MM.1S (cell line): Measurements from ENCODE around the gene ATE1.

Experiments
- DNase-seq: peaks from one replicate; pipeline ENCODE4 v3.0.0-alpha.2; 2015
- H2AFZ ChIP-seq: fragments of 300-600 bp; sonication (generic); 2 replicates; pipeline ENCODE4 v1.6.0; 2016; ENCODE audit warnings: antibody characterized with exemption, low read length
- H3F3A ChIP-seq: fragments of 300-600 bp; sonication (generic); 2 replicates; pipeline ENCODE4 v1.6.1; 2016; ENCODE audit warnings: mild to moderate bottlenecking, antibody characterized with exemption, low read length, moderate library complexity, mixed read lengths; ENCODE audit not compliant: insufficient read depth
- H3K27ac ChIP-seq: fragments of 300-600 bp; sonication (generic); 2 replicates; pipeline ENCODE4 v1.5.1; 2016; ENCODE audit warnings: mild to moderate bottlenecking, low read length
- H3K27me3 ChIP-seq: fragments of 300-600 bp; sonication (generic); replicated peaks from 2 replicates; pipeline ENCODE4 v1.6.0; 2016; ENCODE audit warnings: low read length; ENCODE audit not compliant: insufficient read depth
- H3K36me3 ChIP-seq: fragments of 300-600 bp; sonication (generic); replicated peaks from 2 replicates; pipeline ENCODE4 v1.6.1; 2016; ENCODE audit warnings: mild to moderate bottlenecking, low read length, mixed read lengths; ENCODE audit not compliant: insufficient read depth
- H3K4me1 ChIP-seq: fragments of 300-600 bp; sonication (generic); 2 replicates; pipeline ENCODE4 v1.6.1; 2016; ENCODE audit warnings: low read length, mixed read lengths
- H3K4me2 ChIP-seq: fragments of 300-600 bp; sonication (generic); 2 replicates; pipeline ENCODE4 v1.6.0; 2016; ENCODE audit warnings: low read depth, low read length
- H3K4me3 ChIP-seq: fragments of 300-600 bp; sonication (generic); 2 replicates; pipeline ENCODE4 v1.5.1; 2016; ENCODE audit warnings: low read length, mixed read lengths
- H3K79me2 ChIP-seq: fragments of 300-600 bp; sonication (generic); 2 replicates; pipeline ENCODE4 v1.6.1; 2016; ENCODE audit warnings: mixed run types, low read length, mixed read lengths
- H3K9ac ChIP-seq: fragments of 300-600 bp; sonication (generic); 2 replicates; pipeline ENCODE4 v1.6.1; 2016; ENCODE audit warnings: low read length, mixed read lengths
- H3K9me2 ChIP-seq: fragments of 300-600 bp; sonication (generic); replicated peaks from 2 replicates; pipeline ENCODE4 v1.6.1; 2016; ENCODE audit warnings: mild to moderate bottlenecking, low read length, mixed read lengths; ENCODE audit not compliant: insufficient read depth
- H3K9me3 ChIP-seq: fragments of 300-600 bp; sonication (generic); replicated peaks from 2 replicates; pipeline ENCODE4 v1.6.1; 2016; ENCODE audit warnings: mild to moderate bottlenecking, low read length, mixed read lengths; ENCODE audit not compliant: insufficient read depth
- H4K20me1 ChIP-seq: fragments of 300-600 bp; sonication (generic); 2 replicates; pipeline ENCODE4 v1.6.1; 2016; ENCODE audit warnings: mild to moderate bottlenecking, low read length, moderate library complexity, mixed read lengths; ENCODE audit not compliant: insufficient read depth
- CTCF ChIP-seq: fragments of 300-600 bp; sonication (generic); IDR thresholded peaks from 2 replicates; pipeline ENCODE4 v1.5.1; 2016; ENCODE audit warnings: antibody characterized with exemption, low read length, mixed read lengths
- EZH2 ChIP-seq: fragments of 300-600 bp; sonication (generic); optimal IDR thresholded peaks from 2 replicates; pipeline ENCODE3; 2017; ENCODE audit warnings: low read depth, mild to moderate bottlenecking, antibody characterized with exemption, low read length, mixed read lengths
- EZH2phosphoT487 ChIP-seq: fragments of 300-600 bp; sonication (generic); IDR thresholded peaks from 2 replicates; pipeline ENCODE4 v1.6.1; 2018; ENCODE audit warnings: antibody characterized with exemption, low read length

Gene ATE1

GRCh38 chr10:121822180-121822579 lies 105.7 kb downstream of the ATE1 start:
- Histone ChIP-seq H3K4me1 (peaks cover 6% of the 10 kb centered on the region), H3K4me2 (no peak overlapping the region), H3K36me3 (no peaks in the 10 kb centered on the region), H3K9me3 (no peaks in the 10 kb centered on the region), H2AFZ (no peak overlapping the region), H3K27me3 (no peaks in the 10 kb centered on the region), H3K27ac (no peak overlapping the region), H4K20me1 (no peaks in the 10 kb centered on the region), H3K4me3 (no peak overlapping the region), H3K9ac (no peak overlapping the region), H3F3A (no peaks in the 10 kb centered on the region), H3K79me2 (no peaks in the 10 kb centered on the region), H3K9me2 (no peaks in the 10 kb centered on the region)
- TF ChIP-seq EZH2 = no peak
- no peak for DNase-seq

GRCh38 chr10:121819049-121819448 lies 108.8 kb downstream of the ATE1 start:
- H4K20me1 ChIP-seq = no peaks in the 10 kb centered on the region
- no peak overlapping the region for H2AFZ ChIP-seq
- no peaks in the 10 kb centered on the region for H3K79me2 ChIP-seq
- no peak overlapping the region for H3K27ac ChIP-seq
- no peaks in the 10 kb centered on the region for H3F3A ChIP-seq
- no peak for TF ChIP-seq EZH2phosphoT487
- TF ChIP-seq EZH2 = no peak
- TF ChIP-seq CTCF = no peak
- DNase-seq = no peak
- no peaks in the 10 kb centered on the region for H3K36me3 ChIP-seq
- no peaks in the 10 kb centered on the region for H3K9me3 ChIP-seq
- no peak overlapping the region for H3K9ac ChIP-seq
- peaks cover 6% of the 10 kb centered on the region for H3K4me1 ChIP-seq
- H3K27me3 ChIP-seq = no peaks in the 10 kb centered on the region
- H3K4me2 ChIP-seq = no peak overlapping the region
- no peaks in the 10 kb centered on the region for H3K9me2 ChIP-seq
- no peak overlapping the region for H3K4me3 ChIP-seq

- no peak overlapping the region for H3K4me2 ChIP-seq
- H3K9ac ChIP-seq = no peak overlapping the region
- TF ChIP-seq EZH2phosphoT487 (no peak), EZH2 (no peak), CTCF (no peak)
- H3K79me2 ChIP-seq = no peaks in the 10 kb centered on the region
- no peaks in the 10 kb centered on the region for H3K27me3 ChIP-seq
- peaks cover 6% of the 10 kb centered on the region for H3K4me1 ChIP-seq
- no peaks in the 10 kb centered on the region for H3K9me3 ChIP-seq
- H2AFZ ChIP-seq = no peak overlapping the region
- H3K9me2 ChIP-seq = no peaks in the 10 kb centered on the region
- no peak overlapping the region for H3K27ac ChIP-seq
- no peaks in the 10 kb centered on the region for H3F3A ChIP-seq
- H3K4me3 ChIP-seq = no peak overlapping the region
- DNase-seq = no peak
- no peaks in the 10 kb centered on the region for H4K20me1 ChIP-seq
- no peaks in the 10 kb centered on the region for H3K36me3 ChIP-seq
Measured at GRCh38 chr10:121818599-121818998, 109.2 kb downstream of the ATE1 start.

GRCh38 chr10:121816197-121816596 lies 111.6 kb downstream of the ATE1 start:
- no peaks in the 10 kb centered on the region for H3F3A ChIP-seq
- H3K79me2 ChIP-seq = no peaks in the 10 kb centered on the region
- H3K4me1 ChIP-seq = no peaks in the 10 kb centered on the region
- H3K4me2 ChIP-seq = no peak overlapping the region
- H2AFZ ChIP-seq = no peak overlapping the region
- no peaks in the 10 kb centered on the region for H3K9me3 ChIP-seq
- TF ChIP-seq CTCF (no peak), EZH2phosphoT487 (no peak), EZH2 (no peak)
- no peaks in the 10 kb centered on the region for H4K20me1 ChIP-seq
- no peak for DNase-seq
- H3K9ac ChIP-seq = no peak overlapping the region
- H3K4me3 ChIP-seq = no peak overlapping the region
- H3K27ac ChIP-seq = no peak overlapping the region
- no peaks in the 10 kb centered on the region for H3K36me3 ChIP-seq
- no peaks in the 10 kb centered on the region for H3K27me3 ChIP-seq
- H3K9me2 ChIP-seq = no peaks in the 10 kb centered on the region
